NCI-H524 (cell line): ENCODE measurements around the gene TIMM8B.
"Not testable (repeated sequence)": the region's sequence is repeated elsewhere in the genome, so short reads cannot be mapped to it uniquely, and the experiment has no call there.

Experiments
- DNase-seq, 2 experiments: peaks; one replicate each; lab custom pipeline; 2025; lab: John Stamatoyannopoulos, UW

Gene TIMM8B, protein sequence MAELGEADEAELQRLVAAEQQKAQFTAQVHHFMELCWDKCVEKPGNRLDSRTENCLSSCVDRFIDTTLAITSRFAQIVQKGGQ

DNA sequence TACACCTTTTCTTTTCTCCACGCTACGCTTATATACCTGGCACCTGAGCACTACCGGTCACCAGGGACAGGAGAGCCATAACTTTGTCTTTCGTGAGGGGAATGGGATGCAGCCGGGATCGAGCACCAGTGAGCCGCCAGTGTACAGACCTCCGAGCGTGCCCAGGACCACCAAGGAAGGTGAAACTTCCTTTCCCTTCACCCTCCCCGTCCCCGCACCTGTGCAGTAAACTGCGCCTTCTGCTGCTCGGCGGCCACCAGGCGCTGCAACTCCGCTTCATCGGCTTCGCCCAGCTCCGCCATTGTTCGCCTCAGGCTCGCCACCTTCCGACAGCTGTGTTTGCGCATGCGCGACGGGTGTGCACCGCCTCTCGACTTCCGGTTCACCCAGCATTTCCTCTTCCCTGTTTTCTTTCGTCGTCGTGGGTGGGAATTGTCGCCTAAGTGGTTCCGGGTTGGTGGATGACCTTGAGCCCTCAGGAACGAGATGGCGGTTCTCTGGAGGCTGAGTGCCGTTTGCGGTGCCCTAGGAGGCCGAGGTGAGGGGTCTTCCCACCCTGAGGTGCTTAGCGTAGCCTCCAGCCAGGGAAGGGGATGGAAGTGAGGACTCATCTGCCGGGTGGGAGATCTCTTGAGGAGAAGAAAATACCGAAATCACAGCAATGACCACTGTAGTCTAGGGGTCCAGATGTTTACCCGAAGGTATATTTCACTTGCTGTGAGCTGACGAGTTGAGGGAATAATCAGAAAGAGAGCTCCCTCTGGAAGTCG lies at the start of gene TIMM8B, which contains the start of gene SDHD:
Gene TIMM8B (minus strand): TSS at position 335 of the 770 bp plus-strand sequence. CDS start 33 bp downstream, at position 302.
Gene SDHD (plus strand): TSS at position 452 of the 770 bp plus-strand sequence. CDS start 35 bp downstream, at position 487.
- DNase-seq, result peak; percentile 95 to 96

DNA sequence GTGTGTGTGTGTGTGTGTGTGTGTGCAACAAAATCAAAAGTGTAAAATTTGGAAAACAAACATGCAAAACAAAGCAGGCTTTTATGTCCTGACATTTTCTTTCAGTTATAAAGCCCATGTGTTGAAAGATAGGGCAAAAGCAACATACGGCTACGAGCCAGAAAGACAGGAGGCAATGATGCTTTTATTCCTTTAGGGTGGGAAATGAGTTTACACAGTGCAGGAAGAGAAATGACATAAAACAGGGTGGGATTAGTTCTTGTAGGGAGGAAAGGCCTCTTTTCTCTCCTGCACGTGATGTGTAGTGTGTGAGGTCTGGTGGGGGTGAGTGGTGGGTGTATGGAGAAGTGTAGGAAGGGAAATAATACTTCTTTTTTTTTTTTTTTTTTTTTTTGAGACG lies 47.9 kb upstream of the TIMM8B start:
- no peak for DNase-seq

DNA sequence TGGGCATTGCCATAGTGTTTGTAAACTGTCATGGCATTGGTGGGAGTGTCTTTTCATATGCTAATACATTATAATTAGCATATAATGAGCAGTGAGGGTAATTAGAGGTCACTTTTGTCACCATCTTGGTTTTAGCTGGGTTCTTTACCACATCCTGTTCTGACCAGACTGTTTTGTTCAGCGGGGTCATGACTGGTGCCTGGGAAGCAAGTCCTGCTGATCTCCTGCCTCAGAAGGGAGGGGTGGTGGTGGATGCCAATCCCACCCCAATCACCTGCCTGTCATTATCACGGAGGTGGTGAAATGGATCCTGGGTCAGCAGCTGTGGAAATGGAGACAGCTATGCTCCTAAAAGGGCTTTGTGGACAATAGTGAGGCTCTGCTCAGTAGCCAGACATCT lies 46.2 kb upstream of the TIMM8B start:
- no peak for DNase-seq

DNA sequence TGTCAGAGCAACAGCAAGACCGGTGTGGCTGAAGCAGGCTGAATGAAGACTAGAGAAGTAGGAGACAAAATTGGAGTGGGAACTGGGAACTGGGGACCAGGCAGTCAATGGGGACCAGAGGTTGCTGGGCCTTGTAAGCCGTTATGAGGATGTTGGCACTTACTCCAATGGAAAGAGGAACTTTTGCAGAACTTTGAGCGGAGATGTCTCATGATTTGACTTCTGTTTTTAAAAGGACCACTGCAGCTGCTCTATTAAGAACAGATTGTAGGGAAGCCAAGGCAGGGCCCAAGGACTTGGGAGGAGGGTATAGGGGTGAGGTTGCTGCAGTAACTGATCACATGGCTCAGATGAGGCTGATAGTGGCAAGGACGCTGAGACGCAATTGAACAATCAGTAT lies 43.1 kb upstream of the TIMM8B start:
- no peak for DNase-seq

- DNase-seq, result no peak
Observed at GRCh38 chr11:112128483-112129121, 42.0 kb upstream of the TIMM8B start.

DNA sequence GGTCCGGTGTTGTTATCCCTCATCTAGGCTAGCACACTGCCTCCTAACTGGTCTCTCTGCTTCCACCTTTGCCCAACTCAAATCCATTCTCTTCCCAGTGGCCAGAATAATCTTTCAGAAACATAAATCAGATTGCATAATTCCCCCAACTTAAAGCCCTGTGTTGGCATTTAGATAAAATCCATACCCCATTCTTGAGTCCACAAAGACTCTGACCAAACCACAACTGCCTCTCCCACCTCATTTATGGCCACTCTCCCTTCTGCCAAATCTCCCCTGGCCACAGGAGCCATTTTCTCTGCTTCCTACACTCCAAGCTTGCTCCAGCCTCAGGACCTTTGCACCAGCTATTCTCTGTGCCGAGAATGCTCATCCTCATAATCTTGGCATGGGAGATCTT lies 40.5 kb upstream of the TIMM8B start:
- DNase-seq, result no peak

- DNase-seq, result no peak
Observed at GRCh38 chr11:112123129-112123528, 36.6 kb upstream of the TIMM8B start.

DNA sequence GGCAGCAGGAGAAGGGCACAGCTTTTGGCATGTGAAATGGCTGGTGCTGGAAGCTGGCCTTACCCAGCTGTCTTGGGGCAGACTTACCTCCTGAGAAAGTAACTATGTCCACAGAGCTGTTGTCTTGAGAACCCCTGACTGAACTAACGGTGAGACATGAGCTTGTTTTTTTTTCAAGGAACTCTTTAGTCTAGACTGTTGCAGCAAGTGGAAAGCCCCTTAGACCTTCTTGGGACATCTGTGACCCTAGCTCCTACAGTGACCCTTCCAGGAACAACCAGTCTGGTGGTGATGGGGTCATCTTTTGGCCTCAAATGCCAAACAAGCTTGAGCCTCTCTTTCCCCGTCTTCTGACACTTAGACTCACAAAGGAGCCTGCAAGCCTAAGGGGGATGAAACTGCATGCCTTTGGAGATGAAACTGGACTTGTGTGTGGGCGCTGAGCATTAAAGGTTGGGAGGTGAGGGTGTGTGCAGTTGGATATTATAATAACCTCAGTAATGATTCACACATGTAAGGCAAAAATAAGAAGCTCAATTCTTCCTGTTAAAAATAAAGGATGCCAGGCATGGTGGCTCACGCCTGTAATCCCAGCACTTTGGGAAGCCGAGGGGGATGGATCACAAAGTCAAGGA lies 35.5 kb upstream of the TIMM8B start:
- no peak for DNase-seq

- peak in 1 of 2 experiments; percentile 18 for DNase-seq
Observed at GRCh38 chr11:112118176-112118575, 31.6 kb upstream of the TIMM8B start.

GRCh38 chr11:112115386-112115785 lies 28.8 kb upstream of the TIMM8B start:
- DNase-seq, result no peak

DNA sequence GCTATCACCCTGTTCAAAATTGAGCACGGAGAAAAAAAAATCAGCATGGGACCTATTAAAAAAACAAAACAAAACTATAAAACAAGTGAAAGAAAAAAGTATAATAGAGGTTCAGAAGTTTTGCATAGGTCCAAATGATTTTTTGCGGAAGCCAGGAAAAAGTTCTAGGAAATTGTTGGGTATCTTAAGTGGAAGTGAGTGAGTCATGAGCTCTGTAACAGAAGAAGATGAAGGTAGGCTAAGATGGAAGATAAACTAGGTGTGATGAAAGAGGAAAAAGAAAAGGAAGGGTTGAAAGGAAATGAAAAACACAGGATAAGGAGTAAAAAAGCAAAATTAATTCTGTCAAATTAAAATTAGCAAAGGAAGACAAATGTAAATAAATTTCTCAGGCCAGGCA lies 27.9 kb upstream of the TIMM8B start:
- DNase-seq, result no peak

GRCh38 chr11:112113539-112114457 lies 27.2 kb upstream of the TIMM8B start:
- DNase-seq, result peak in 1 of 2 experiments; percentile 63

DNA sequence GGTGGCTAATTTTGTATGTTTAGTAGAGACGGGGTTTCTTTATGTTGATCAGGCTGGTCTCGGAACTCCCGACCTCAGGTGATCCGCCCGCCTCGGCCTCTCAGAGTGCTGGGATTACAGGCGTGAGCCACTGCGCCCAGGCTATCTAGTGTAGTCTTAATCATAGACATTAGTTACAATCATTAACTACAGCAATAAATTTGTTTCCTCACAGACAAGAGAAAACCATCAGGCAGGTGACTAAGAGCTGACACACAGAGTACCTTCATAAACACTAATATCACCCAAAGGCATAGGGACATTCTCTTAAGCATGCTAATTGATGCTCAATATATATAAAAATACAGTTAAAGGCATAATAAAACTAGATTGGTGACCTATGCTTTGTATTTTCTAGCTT lies 19.5 kb upstream of the TIMM8B start:
- DNase-seq, result no peak

DNA sequence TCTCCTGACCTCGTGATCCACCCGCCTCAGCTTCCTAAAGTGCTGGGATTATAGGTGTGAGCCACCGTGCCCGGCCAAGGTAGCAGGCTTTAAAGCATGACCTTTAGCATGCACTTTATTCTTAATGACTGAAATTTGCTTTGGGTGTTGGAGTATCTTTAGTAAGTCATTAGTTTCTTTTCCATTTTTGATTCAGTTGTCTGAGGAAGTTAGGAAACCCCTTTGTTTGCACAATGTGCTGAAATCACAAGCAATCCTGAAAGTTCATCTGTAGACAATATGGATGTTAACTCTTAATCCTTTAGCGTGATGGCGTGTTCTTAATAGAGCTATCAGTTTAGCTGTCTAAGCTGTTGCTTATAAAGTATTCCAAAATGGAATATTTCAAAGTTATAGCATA lies 16.9 kb upstream of the TIMM8B start:
- no peak for DNase-seq

GRCh38 chr11:112100462-112100861 lies 13.9 kb upstream of the TIMM8B start:
- no peak for DNase-seq

GRCh38 chr11:112097734-112098528 lies 11.4 kb upstream of the TIMM8B start:
- no peak for DNase-seq

GRCh38 chr11:112096194-112096593 lies 9.6 kb upstream of the TIMM8B start:
- no peak for DNase-seq

- not testable (repeated sequence) for DNase-seq
Observed at GRCh38 chr11:112095302-112095701, 8.7 kb upstream of the TIMM8B start.

- DNase-seq, result no peak
Observed at GRCh38 chr11:112087212-112087611, 656 bp upstream of the TIMM8B start.

DNA sequence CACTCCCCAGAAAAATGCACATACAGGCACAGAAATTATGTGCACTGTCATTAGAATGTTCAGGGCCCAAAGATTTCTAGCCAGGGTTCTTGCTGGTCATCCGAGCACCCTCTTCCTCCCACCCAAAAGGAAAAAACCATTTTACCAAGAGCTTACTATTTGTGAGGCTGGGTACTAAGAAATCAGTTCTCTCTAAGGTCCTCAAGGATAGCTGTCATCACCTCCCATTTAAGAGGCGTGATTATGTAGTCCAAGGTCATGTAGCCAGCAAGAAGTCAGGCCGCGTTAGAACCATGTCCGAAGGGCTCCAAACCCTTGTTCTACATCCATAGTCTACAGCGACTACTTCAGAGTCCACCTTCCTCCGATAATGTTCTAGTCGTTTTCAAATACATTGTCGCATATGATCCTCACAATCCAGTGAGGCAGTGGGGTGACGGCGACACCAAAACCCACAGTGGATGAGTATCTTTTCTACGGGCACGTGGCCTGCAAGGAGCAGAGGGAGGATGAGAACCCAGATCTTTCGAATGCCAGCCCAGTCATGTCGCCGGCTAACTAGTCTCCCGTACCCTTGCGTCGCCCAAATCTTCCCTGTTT lies 634 bp downstream of the TIMM8B start:
- no peak for DNase-seq
